ENCODE results near the gene RNF213.

Gene RNF213

DNA sequence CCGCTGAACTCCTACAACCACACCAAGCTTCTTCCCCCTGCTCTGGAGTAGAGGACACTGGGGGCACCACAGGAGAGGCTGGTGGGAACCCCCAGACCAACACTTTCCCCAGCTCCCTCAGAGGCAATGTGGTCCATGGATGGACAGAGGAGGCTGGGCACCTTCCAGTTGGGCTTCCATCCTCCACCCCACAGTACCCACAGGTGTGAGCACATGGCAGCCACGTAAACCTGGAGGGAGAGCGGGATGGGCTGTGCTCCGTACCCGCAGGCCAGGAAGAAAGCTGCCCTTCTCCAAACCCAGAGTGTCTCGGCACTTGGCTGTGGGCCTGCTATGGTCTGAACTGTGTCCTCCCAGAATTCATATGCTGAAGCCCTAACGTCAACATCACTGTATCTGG lies 42.3 kb upstream of the RNF213 start (continued):
- TF ChIP-seq, protein P1, sequence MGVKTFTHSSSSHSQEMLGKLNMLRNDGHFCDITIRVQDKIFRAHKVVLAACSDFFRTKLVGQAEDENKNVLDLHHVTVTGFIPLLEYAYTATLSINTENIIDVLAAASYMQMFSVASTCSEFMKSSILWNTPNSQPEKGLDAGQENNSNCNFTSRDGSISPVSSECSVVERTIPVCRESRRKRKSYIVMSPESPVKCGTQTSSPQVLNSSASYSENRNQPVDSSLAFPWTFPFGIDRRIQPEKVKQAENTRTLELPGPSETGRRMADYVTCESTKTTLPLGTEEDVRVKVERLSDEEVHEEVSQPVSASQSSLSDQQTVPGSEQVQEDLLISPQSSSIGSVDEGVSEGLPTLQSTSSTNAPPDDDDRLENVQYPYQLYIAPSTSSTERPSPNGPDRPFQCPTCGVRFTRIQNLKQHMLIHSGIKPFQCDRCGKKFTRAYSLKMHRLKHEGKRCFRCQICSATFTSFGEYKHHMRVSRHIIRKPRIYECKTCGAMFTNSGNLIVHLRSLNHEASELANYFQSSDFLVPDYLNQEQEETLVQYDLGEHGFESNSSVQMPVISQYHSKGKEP (tag by site-specific recombination; IDR thresholded peaks at IDR 0.05): no peak
- TF ChIP-seq ZSCAN16 (tag by site-specific recombination; IDR thresholded peaks at IDR 0.05) (no peak), KLF9 (tag by site-specific recombination; IDR thresholded peaks at IDR 0.05; ENCODE audit: low read depth) (no peak), ZBTB21 (tag by site-specific recombination; IDR thresholded peaks at IDR 0.05) (no peak), ZNF654 (tag by site-specific recombination; IDR thresholded peaks at IDR 0.05; ENCODE audit: low read depth) (no peak), KLF16 (tag by site-specific recombination; IDR thresholded peaks at IDR 0.05) (no peak), ZNF292 (tag by site-specific recombination; IDR thresholded peaks at IDR 0.05; ENCODE audit: borderline replicate concordance, low read depth) (no peak)
- TF ChIP-seq, protein P2, sequence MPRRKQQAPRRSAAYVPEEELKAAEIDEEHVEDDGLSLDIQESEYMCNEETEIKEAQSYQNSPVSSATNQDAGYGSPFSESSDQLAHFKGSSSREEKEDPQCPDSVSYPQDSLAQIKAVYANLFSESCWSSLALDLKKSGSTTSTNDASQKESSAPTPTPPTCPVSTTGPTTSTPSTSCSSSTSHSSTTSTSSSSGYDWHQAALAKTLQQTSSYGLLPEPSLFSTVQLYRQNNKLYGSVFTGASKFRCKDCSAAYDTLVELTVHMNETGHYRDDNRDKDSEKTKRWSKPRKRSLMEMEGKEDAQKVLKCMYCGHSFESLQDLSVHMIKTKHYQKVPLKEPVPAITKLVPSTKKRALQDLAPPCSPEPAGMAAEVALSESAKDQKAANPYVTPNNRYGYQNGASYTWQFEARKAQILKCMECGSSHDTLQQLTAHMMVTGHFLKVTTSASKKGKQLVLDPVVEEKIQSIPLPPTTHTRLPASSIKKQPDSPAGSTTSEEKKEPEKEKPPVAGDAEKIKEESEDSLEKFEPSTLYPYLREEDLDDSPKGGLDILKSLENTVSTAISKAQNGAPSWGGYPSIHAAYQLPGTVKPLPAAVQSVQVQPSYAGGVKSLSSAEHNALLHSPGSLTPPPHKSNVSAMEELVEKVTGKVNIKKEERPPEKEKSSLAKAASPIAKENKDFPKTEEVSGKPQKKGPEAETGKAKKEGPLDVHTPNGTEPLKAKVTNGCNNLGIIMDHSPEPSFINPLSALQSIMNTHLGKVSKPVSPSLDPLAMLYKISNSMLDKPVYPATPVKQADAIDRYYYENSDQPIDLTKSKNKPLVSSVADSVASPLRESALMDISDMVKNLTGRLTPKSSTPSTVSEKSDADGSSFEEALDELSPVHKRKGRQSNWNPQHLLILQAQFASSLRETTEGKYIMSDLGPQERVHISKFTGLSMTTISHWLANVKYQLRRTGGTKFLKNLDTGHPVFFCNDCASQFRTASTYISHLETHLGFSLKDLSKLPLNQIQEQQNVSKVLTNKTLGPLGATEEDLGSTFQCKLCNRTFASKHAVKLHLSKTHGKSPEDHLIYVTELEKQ (tag by site-specific recombination; IDR thresholded peaks at IDR 0.05; ENCODE audit: borderline replicate concordance): no peak
- TF ChIP-seq, protein P3, sequence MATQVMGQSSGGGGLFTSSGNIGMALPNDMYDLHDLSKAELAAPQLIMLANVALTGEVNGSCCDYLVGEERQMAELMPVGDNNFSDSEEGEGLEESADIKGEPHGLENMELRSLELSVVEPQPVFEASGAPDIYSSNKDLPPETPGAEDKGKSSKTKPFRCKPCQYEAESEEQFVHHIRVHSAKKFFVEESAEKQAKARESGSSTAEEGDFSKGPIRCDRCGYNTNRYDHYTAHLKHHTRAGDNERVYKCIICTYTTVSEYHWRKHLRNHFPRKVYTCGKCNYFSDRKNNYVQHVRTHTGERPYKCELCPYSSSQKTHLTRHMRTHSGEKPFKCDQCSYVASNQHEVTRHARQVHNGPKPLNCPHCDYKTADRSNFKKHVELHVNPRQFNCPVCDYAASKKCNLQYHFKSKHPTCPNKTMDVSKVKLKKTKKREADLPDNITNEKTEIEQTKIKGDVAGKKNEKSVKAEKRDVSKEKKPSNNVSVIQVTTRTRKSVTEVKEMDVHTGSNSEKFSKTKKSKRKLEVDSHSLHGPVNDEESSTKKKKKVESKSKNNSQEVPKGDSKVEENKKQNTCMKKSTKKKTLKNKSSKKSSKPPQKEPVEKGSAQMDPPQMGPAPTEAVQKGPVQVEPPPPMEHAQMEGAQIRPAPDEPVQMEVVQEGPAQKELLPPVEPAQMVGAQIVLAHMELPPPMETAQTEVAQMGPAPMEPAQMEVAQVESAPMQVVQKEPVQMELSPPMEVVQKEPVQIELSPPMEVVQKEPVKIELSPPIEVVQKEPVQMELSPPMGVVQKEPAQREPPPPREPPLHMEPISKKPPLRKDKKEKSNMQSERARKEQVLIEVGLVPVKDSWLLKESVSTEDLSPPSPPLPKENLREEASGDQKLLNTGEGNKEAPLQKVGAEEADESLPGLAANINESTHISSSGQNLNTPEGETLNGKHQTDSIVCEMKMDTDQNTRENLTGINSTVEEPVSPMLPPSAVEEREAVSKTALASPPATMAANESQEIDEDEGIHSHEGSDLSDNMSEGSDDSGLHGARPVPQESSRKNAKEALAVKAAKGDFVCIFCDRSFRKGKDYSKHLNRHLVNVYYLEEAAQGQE (tag by site-specific recombination; IDR thresholded peaks at IDR 0.05): no peak

DNA sequence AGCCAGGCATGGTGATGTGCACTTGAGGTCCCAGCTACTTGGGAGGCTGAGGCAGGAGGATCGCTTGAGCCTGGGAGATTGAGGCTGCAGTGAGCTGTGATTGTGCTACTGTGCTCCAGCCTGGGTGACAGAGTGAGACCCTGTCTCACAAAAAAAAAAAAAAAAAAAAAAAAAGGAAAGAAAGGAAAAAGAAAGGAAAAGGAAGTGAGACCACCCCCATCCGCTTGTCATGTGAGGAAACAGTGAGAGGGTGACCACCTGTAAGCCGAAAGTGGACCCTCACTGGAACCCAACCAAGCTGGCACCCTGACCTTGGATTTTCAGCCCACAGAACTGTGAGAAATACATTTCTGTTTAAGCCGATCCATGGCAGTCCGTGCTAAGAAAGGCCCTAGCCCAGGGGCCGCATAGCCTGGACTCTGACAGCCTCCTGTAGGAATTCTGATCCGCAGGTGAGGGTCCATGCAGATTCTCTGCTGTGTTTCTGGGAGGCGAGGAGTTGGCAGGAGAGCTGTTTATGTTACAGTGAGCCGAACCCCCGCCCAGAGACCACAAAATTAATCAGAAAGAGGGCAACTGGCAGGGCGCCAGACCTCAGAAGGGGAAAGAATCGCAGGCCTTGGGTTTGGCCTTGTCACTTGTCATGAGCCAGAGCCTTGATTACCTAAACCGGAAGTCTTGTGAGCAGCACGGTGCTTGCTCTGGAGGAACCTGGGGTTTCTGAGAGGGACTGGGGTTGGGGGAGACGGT lies 41.5 kb upstream of the RNF213 start:
- peaks cover 14 to 60% of the 10 kb centered on the region in 2 experiments for H3K36me3 ChIP-seq (ENCODE audit: control insufficient read depth in 2 of 2, insufficient read depth in 1 of 2, low read length in 2 of 2)
- peak overlapping the region; percentile 82 for H3K4me3 ChIP-seq (ENCODE audit: low read depth, low read length)
- ChIA-PET CTCF (interaction anchor here (0.6 to 1.0 kb wide), 3 partner anchors 40 to 999 kb away, joined by 3 read pairs; no protein-coding TSS in a partner anchor), POLR2A (interaction anchor here (0.5 to 2.4 kb wide), 9 partner anchors 8 to 1455 kb away, joined by 3 to 11 read pairs (median 5); no protein-coding TSS in a partner anchor)
- H3K27ac ChIP-seq (ENCODE audit: extremely low read depth, low read depth, low read length): peak overlapping the region; percentile 93
- H3K4me1 ChIP-seq (ENCODE audit: control insufficient read depth, insufficient read depth, low read length): peaks cover 8% of the 10 kb centered on the region; the same call in 1 of the 2 replicates
- H3K9me3 ChIP-seq (ENCODE audit: control insufficient read depth, insufficient read depth, low read depth, low read length): no peaks in the 10 kb centered on the region
- TF ChIP-seq, protein P4, sequence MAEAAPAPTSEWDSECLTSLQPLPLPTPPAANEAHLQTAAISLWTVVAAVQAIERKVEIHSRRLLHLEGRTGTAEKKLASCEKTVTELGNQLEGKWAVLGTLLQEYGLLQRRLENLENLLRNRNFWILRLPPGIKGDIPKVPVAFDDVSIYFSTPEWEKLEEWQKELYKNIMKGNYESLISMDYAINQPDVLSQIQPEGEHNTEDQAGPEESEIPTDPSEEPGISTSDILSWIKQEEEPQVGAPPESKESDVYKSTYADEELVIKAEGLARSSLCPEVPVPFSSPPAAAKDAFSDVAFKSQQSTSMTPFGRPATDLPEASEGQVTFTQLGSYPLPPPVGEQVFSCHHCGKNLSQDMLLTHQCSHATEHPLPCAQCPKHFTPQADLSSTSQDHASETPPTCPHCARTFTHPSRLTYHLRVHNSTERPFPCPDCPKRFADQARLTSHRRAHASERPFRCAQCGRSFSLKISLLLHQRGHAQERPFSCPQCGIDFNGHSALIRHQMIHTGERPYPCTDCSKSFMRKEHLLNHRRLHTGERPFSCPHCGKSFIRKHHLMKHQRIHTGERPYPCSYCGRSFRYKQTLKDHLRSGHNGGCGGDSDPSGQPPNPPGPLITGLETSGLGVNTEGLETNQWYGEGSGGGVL (tag by site-specific recombination; IDR thresholded peaks at IDR 0.05): peak; percentile 78
- TF ChIP-seq ZNF10 (tag by site-specific recombination; IDR thresholded peaks at IDR 0.05) (peak; percentile 78), OSR2 (tag by site-specific recombination; IDR thresholded peaks at IDR 0.05) (0 out of 2 replicates have a peak, but pooled peaks have one; percentile 42), SCRT1 (tag by site-specific recombination; IDR thresholded peaks at IDR 0.05; ENCODE audit: borderline replicate concordance) (peak; percentile 77; the same call in 1 of the 2 replicates), ZSCAN16 (tag by site-specific recombination; IDR thresholded peaks at IDR 0.05) (0 out of 2 replicates have a peak, but pooled peaks have one; percentile 28), ZNF621 (tag by site-specific recombination; IDR thresholded peaks at IDR 0.05) (no peak), ZIC2 (tag by site-specific recombination; IDR thresholded peaks at IDR 0.05) (peak; percentile 62), GFI1B (tag by site-specific recombination; IDR thresholded peaks at IDR 0.05) (0 out of 2 replicates have a peak, but pooled peaks have one; percentile 23), ZNF354C (tag by site-specific recombination; IDR thresholded peaks at IDR 0.05; ENCODE audit: borderline replicate concordance, low read depth) (no peak)
- TF ChIP-seq, protein P5, sequence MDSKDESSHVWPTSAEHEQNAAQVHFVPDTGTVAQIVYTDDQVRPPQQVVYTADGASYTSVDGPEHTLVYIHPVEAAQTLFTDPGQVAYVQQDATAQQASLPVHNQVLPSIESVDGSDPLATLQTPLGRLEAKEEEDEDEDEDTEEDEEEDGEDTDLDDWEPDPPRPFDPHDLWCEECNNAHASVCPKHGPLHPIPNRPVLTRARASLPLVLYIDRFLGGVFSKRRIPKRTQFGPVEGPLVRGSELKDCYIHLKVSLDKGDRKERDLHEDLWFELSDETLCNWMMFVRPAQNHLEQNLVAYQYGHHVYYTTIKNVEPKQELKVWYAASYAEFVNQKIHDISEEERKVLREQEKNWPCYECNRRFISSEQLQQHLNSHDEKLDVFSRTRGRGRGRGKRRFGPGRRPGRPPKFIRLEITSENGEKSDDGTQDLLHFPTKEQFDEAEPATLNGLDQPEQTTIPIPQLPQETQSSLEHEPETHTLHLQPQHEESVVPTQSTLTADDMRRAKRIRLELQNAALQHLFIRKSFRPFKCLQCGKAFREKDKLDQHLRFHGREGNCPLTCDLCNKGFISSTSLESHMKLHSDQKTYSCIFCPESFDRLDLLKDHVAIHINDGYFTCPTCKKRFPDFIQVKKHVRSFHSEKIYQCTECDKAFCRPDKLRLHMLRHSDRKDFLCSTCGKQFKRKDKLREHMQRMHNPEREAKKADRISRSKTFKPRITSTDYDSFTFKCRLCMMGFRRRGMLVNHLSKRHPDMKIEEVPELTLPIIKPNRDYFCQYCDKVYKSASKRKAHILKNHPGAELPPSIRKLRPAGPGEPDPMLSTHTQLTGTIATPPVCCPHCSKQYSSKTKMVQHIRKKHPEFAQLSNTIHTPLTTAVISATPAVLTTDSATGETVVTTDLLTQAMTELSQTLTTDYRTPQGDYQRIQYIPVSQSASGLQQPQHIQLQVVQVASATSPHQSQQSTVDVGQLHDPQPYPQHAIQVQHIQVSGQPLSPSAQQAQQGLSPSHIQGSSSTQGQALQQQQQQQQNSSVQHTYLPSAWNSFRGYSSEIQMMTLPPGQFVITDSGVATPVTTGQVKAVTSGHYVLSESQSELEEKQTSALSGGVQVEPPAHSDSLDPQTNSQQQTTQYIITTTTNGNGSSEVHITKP (tag by site-specific recombination; IDR thresholded peaks at IDR 0.05): peak; percentile 60
- TF ChIP-seq, protein P6, sequence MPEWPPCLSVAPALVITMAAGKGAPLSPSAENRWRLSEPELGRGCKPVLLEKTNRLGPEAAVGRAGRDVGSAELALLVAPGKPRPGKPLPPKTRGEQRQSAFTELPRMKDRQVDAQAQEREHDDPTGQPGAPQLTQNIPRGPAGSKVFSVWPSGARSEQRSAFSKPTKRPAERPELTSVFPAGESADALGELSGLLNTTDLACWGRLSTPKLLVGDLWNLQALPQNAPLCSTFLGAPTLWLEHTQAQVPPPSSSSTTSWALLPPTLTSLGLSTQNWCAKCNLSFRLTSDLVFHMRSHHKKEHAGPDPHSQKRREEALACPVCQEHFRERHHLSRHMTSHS (tag by site-specific recombination; IDR thresholded peaks at IDR 0.05): no peak

Measured in HEK293 (cell line).